MM.1S (cell line): ENCODE measurements around the gene SNX24.

Experiments used
- EZH2 ChIP-seq: fragments of 300-600 bp; sonication (generic); optimal IDR thresholded peaks from 2 replicates; pipeline ENCODE3; 2017; ENCODE audit warnings: low read depth, mild to moderate bottlenecking, antibody characterized with exemption, low read length, mixed read lengths
- EZH2phosphoT487 ChIP-seq: fragments of 300-600 bp; sonication (generic); IDR thresholded peaks from 2 replicates; pipeline ENCODE4 v1.6.1; 2018; ENCODE audit warnings: antibody characterized with exemption, low read length
- TF ChIP-seq, protein P1 (sequence below): fragments of 300-600 bp; sonication (generic); IDR thresholded peaks from 2 replicates; pipeline ENCODE4 v1.5.1; 2016; ENCODE audit warnings: antibody characterized with exemption, low read length, mixed read lengths

- TF ChIP-seq, protein P1, sequence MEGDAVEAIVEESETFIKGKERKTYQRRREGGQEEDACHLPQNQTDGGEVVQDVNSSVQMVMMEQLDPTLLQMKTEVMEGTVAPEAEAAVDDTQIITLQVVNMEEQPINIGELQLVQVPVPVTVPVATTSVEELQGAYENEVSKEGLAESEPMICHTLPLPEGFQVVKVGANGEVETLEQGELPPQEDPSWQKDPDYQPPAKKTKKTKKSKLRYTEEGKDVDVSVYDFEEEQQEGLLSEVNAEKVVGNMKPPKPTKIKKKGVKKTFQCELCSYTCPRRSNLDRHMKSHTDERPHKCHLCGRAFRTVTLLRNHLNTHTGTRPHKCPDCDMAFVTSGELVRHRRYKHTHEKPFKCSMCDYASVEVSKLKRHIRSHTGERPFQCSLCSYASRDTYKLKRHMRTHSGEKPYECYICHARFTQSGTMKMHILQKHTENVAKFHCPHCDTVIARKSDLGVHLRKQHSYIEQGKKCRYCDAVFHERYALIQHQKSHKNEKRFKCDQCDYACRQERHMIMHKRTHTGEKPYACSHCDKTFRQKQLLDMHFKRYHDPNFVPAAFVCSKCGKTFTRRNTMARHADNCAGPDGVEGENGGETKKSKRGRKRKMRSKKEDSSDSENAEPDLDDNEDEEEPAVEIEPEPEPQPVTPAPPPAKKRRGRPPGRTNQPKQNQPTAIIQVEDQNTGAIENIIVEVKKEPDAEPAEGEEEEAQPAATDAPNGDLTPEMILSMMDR = no peak
- TF ChIP-seq EZH2phosphoT487 = no peak
- TF ChIP-seq EZH2 = no peak
These were observed 140.7 kb downstream of the SNX24 start for GRCh38 chr5:122985954-122986721.
